Measurements from ENCODE around the gene PTPRD. TPM values are rescaled to one million over a fixed set of nuclear protein-coding genes. Genes with fewer than 3 reads are reported as not detected.

PTPRD gene
- total and polyA plus RNA-seq, 9 of the 15 experiments (the other 6 are each of a cell fraction or from before 2014, with no cell fraction given) = 0.11 TPM; not detected in 8

GRCh38 chr9:10443181-10443867, 169.5 kb downstream of the PTPRD start:
- in situ Hi-C loops (cut with MboI) = no loop called here
- Histone ChIP-seq H3K79me2 (ENCODE audit: control insufficient read depth, insufficient read depth, low read length) (no peaks in the 10 kb centered on the region), H3K4me3 (no peak overlapping the region), H3K36me3 (ENCODE audit: control insufficient read depth, insufficient read depth, low read length) (no peaks in the 10 kb centered on the region), H3K27ac (ENCODE audit: extremely low read depth, low read depth, low read length) (no peak overlapping the region), H3K4me2 (ENCODE audit: insufficient read depth, low read length) (no peak overlapping the region), H4K20me1 (replicated peaks; ENCODE audit: control insufficient read depth, insufficient read depth, low read length) (no peaks in the 10 kb centered on the region), H3K9me3 (replicated peaks; ENCODE audit: control insufficient read depth, insufficient read depth, low read depth, low read length) (no peaks in the 10 kb centered on the region), H3K9ac (ENCODE audit: insufficient read depth in 1 of 2, low read depth in 2 of 2, low read length in 2 of 2) (no peak overlapping the region), H2AFZ (ENCODE audit: low read depth, low read length) (no peak overlapping the region), H3K9me1 (ENCODE audit: control insufficient read depth, insufficient read depth, low read length) (no peaks in the 10 kb centered on the region), H3K4me1 (replicated peaks in 1 of 2; ENCODE audit: control insufficient read depth in 2 of 2, insufficient read depth in 2 of 2, low read length in 2 of 2) (no peaks in the 10 kb centered on the region), H3K27me3 (ENCODE audit: control insufficient read depth in 2 of 2, insufficient read depth in 2 of 2, low read length in 2 of 2) (no peaks in the 10 kb centered on the region)
- 0% methylated on average over 4 of the region's 4 CpGs for WGBS (ENCODE audit: insufficient coverage, low coverage, missing lambda C conversion rate)
- DNase-seq (ENCODE audit: extremely low read depth in 1 of 4, low spot score in 3 of 4) = no peak
- TF ChIP-seq NR3C1 (CRISPR knock-in tag; IDR thresholded peaks at IDR 0.05) (no peak), CHD7 (IDR thresholded peaks at IDR 0.05; ENCODE audit: low read depth, low read length) (no peak), NCOR1 (IDR thresholded peaks at IDR 0.05) (no peak), FOXM1 (IDR thresholded peaks at IDR 0.05; ENCODE audit: low read depth) (no peak), FOXM1 (CRISPR knock-in tag; IDR thresholded peaks at IDR 0.05; ENCODE audit: low read depth) (no peak), ZNF124 (CRISPR knock-in tag; IDR thresholded peaks at IDR 0.05) (no peak), IFI16 (CRISPR knock-in tag; IDR thresholded peaks at IDR 0.05) (no peak), ARID3A (IDR thresholded peaks at IDR 0.05; ENCODE audit: borderline replicate concordance, low read depth, low read length) (no peak)
- intact Hi-C loops (cut with micrococcal nuclease) = no loop called here
- ATAC-seq = no peak
- CTCF ChIA-PET (ENCODE audit: low intra/inter-chr PET ratio) = no interaction called here
- no TSS peak for BruUV-seq (replicated peaks)
- no peak for FAIRE-seq
- POLR2A ChIA-PET = no interaction called here
